HUES6 (cell line): ENCODE data around the gene SYT6.

Source experiments
- H3K27ac ChIP-seq: 2 replicates; pipeline ENCODE4 v1.7.0; 2013; ENCODE audit warnings: low read depth, mild to moderate bottlenecking, low read length, inconsistent platforms
- H3K27me3 ChIP-seq: 2 replicates; pipeline ENCODE4 v1.6.1; 2013; ENCODE audit warnings: low read length; ENCODE audit not compliant: control insufficient read depth, insufficient read depth
- H3K36me3 ChIP-seq: 2 replicates; pipeline ENCODE4 v1.6.1; 2013; ENCODE audit warnings: low read length; ENCODE audit not compliant: control insufficient read depth, insufficient read depth
- H3K4me1 ChIP-seq: 2 replicates; pipeline ENCODE4 v1.6.1; 2013; ENCODE audit warnings: low read length; ENCODE audit not compliant: control insufficient read depth, insufficient read depth
- H3K4me3 ChIP-seq: 2 replicates; pipeline ENCODE4 v1.5.1; 2013; ENCODE audit warnings: low read depth, low read length
- H3K9ac ChIP-seq: one replicate; pipeline ENCODE4 v1.6.1; 2013; ENCODE audit warnings: mild to moderate bottlenecking, low read length
- H3K9me3 ChIP-seq: 2 replicates; pipeline ENCODE4 v1.6.1; 2013; ENCODE audit warnings: low read depth, low read length; ENCODE audit not compliant: control insufficient read depth, insufficient read depth

Gene SYT6

GRCh38 chr1:114177282-114177681, 23.6 kb upstream of the SYT6 start:
- Histone ChIP-seq H3K36me3 (no peaks in the 10 kb centered on the region), H3K4me3 (no peak overlapping the region), H3K9me3 (peaks cover 4% of the 10 kb centered on the region; the same call in 1 of the 2 replicates), H3K9ac (no peak overlapping the region), H3K27ac (no peak overlapping the region), H3K27me3 (peaks cover 8% of the 10 kb centered on the region; the same call in 1 of the 2 replicates), H3K4me1 (peaks cover 4% of the 10 kb centered on the region)

GRCh38 chr1:114176366-114176765, 22.7 kb upstream of the SYT6 start:
- Histone ChIP-seq H3K9me3 (peaks cover 6% of the 10 kb centered on the region; the same call in 1 of the 2 replicates), H3K4me3 (no peak overlapping the region), H3K4me1 (peaks cover 1% of the 10 kb centered on the region), H3K9ac (no peak overlapping the region), H3K27ac (no peak overlapping the region), H3K36me3 (no peaks in the 10 kb centered on the region), H3K27me3 (peaks cover 8% of the 10 kb centered on the region; the same call in 1 of the 2 replicates)

GRCh38 chr1:114173680-114174079, 20.0 kb upstream of the SYT6 start:
- Histone ChIP-seq H3K4me1 (no peaks in the 10 kb centered on the region; the same call in 1 of the 2 replicates), H3K4me3 (no peak overlapping the region), H3K27me3 (peaks cover 8% of the 10 kb centered on the region; the same call in 1 of the 2 replicates), H3K36me3 (no peaks in the 10 kb centered on the region), H3K9me3 (peaks cover 6% of the 10 kb centered on the region; the same call in 1 of the 2 replicates), H3K27ac (no peak overlapping the region), H3K9ac (no peak overlapping the region)

GRCh38 chr1:114169509-114169908, 15.8 kb upstream of the SYT6 start:
- H3K27ac ChIP-seq, result no peak overlapping the region

GRCh38 chr1:114167226-114167625, 13.6 kb upstream of the SYT6 start:
- H3K4me3 ChIP-seq, result no peak overlapping the region
- peaks cover 15% of the 10 kb centered on the region; the same call in 1 of the 2 replicates for H3K27me3 ChIP-seq
- peaks cover 8% of the 10 kb centered on the region; the same call in 1 of the 2 replicates for H3K4me1 ChIP-seq
- H3K9me3 ChIP-seq, result peaks cover 2% of the 10 kb centered on the region; the same call in 1 of the 2 replicates
- H3K36me3 ChIP-seq, result no peaks in the 10 kb centered on the region
- H3K27ac ChIP-seq, result no peak overlapping the region
- H3K9ac ChIP-seq, result no peak overlapping the region

More at GRCh38 chr1:114169509-114169908, 15.8 kb upstream of the SYT6 start:
- Histone ChIP-seq H3K4me3 (no peak overlapping the region), H3K9me3 (peaks cover 6% of the 10 kb centered on the region; the same call in 1 of the 2 replicates), H3K9ac (no peak overlapping the region), H3K36me3 (no peaks in the 10 kb centered on the region), H3K4me1 (peaks cover 2% of the 10 kb centered on the region), H3K27me3 (peaks cover 19% of the 10 kb centered on the region; the same call in 1 of the 2 replicates)

- peaks cover 8% of the 10 kb centered on the region; the same call in 1 of the 2 replicates for H3K4me1 ChIP-seq
- H3K27me3 ChIP-seq, result peaks cover 27% of the 10 kb centered on the region
- no peaks in the 10 kb centered on the region for H3K36me3 ChIP-seq
- H3K27ac ChIP-seq, result no peak overlapping the region
- H3K4me3 ChIP-seq, result no peak overlapping the region
- no peak overlapping the region for H3K9ac ChIP-seq
- H3K9me3 ChIP-seq, result no peaks in the 10 kb centered on the region
Observed at GRCh38 chr1:114164840-114165543, 11.3 kb upstream of the SYT6 start.

GRCh38 chr1:114159941-114160340, 6.3 kb upstream of the SYT6 start:
- H3K9me3 ChIP-seq, result no peaks in the 10 kb centered on the region
- peaks cover 56% of the 10 kb centered on the region for H3K27me3 ChIP-seq
- H3K36me3 ChIP-seq, result no peaks in the 10 kb centered on the region
- peaks cover 8% of the 10 kb centered on the region for H3K4me1 ChIP-seq
- H3K4me3 ChIP-seq, result no peak overlapping the region
- H3K27ac ChIP-seq, result no peak overlapping the region
- no peak overlapping the region for H3K9ac ChIP-seq

GRCh38 chr1:114157275-114157660, 3.6 kb upstream of the SYT6 start:
- H3K4me1 ChIP-seq, result peaks cover 12% of the 10 kb centered on the region
- no peaks in the 10 kb centered on the region for H3K9me3 ChIP-seq
- no peak overlapping the region for H3K27ac ChIP-seq
- no peaks in the 10 kb centered on the region for H3K36me3 ChIP-seq
- no peak overlapping the region for H3K9ac ChIP-seq
- H3K27me3 ChIP-seq, result peaks cover 75% of the 10 kb centered on the region
- H3K4me3 ChIP-seq, result no peak overlapping the region

GRCh38 chr1:114156538-114157274, 3.0 kb upstream of the SYT6 start:
- no peak overlapping the region for H3K9ac ChIP-seq
- H3K9me3 ChIP-seq, result no peaks in the 10 kb centered on the region
- peaks cover 13% of the 10 kb centered on the region for H3K4me1 ChIP-seq
- no peaks in the 10 kb centered on the region for H3K36me3 ChIP-seq
- H3K4me3 ChIP-seq, result no peak overlapping the region
- H3K27me3 ChIP-seq, result peaks cover 77% of the 10 kb centered on the region
- H3K27ac ChIP-seq, result no peak overlapping the region

- Histone ChIP-seq H3K27ac (no peak overlapping the region), H3K9ac (no peak overlapping the region), H3K36me3 (no peaks in the 10 kb centered on the region), H3K27me3 (peaks cover 76% of the 10 kb centered on the region), H3K4me1 (peaks cover 23% of the 10 kb centered on the region), H3K4me3 (no peak overlapping the region), H3K9me3 (no peaks in the 10 kb centered on the region)
Observed at GRCh38 chr1:114155706-114156105, 2.0 kb upstream of the SYT6 start.

- H3K9me3 ChIP-seq, result no peaks in the 10 kb centered on the region
- H3K36me3 ChIP-seq, result peaks cover 4% of the 10 kb centered on the region; the same call in 1 of the 2 replicates
- peaks cover 70% of the 10 kb centered on the region for H3K27me3 ChIP-seq
- H3K4me1 ChIP-seq, result peaks cover 31% of the 10 kb centered on the region
- no peak overlapping the region for H3K9ac ChIP-seq
- peak overlapping the region; percentile 82; the same call in 1 of the 2 replicates for H3K4me3 ChIP-seq
- no peak overlapping the region for H3K27ac ChIP-seq
Observed at GRCh38 chr1:114154963-114155322, 1.3 kb upstream of the SYT6 start.
